ENCODE measurements around the gene POU2AF1.

POU2AF1 gene

GRCh38 chr11:111416231-111416960, 37.3 kb upstream of the POU2AF1 start:
- peak overlapping the region; percentile 85 for H3K27ac ChIP-seq
- TF ChIP-seq CTCF (conservative IDR thresholded peaks at IDR 0.05), result no peak

GRCh38 chr11:111414936-111415335, 35.9 kb upstream of the POU2AF1 start:
- no peak overlapping the region; the same call in 1 of the 2 replicates for H3K27ac ChIP-seq
- TF ChIP-seq CTCF (conservative IDR thresholded peaks at IDR 0.05), result no peak

- H3K27ac ChIP-seq, result no peak overlapping the region; the same call in 1 of the 2 replicates
- TF ChIP-seq CTCF (conservative IDR thresholded peaks at IDR 0.05), result no peak
Observed at GRCh38 chr11:111414267-111414931, 35.3 kb upstream of the POU2AF1 start.

- H3K27ac ChIP-seq, result no peak overlapping the region
- no peak for TF ChIP-seq CTCF (conservative IDR thresholded peaks at IDR 0.05)
Observed at GRCh38 chr11:111413849-111414248, 34.8 kb upstream of the POU2AF1 start.

- H3K27ac ChIP-seq, result no peak overlapping the region
- no peak for TF ChIP-seq CTCF (conservative IDR thresholded peaks at IDR 0.05)
Observed at GRCh38 chr11:111412293-111412692, 33.2 kb upstream of the POU2AF1 start.

- H3K27ac ChIP-seq, result no peak overlapping the region
- TF ChIP-seq CTCF (conservative IDR thresholded peaks at IDR 0.05), result no peak
Observed at GRCh38 chr11:111411456-111411855, 32.4 kb upstream of the POU2AF1 start.

GRCh38 chr11:111410951-111411350, 31.9 kb upstream of the POU2AF1 start:
- H3K27ac ChIP-seq, result no peak overlapping the region
- no peak for TF ChIP-seq CTCF (conservative IDR thresholded peaks at IDR 0.05)

Data from VCaP (cell line).